Upper lobe of right lung (tissue), 1 donor: ENCODE measurements around the gene MGST2. TPM values are rescaled to one million over a fixed set of nuclear protein-coding genes. Genes with fewer than 3 reads are reported as not detected.
"Not testable (repeated sequence)": the region's sequence is repeated elsewhere in the genome, so short reads cannot be mapped to it uniquely, and the experiment has no call there.

Experiments
- ATAC-seq: fragments of 200-7000 bp; cut with Tn5 transposase; one replicate; pipeline ENCODE4 v1.9.1; 2020; ENCODE audit warnings: mild to moderate bottlenecking, moderate library complexity
- DNase-seq: peaks from one replicate; pipeline ENCODE4 v3.0.0-alpha.2; 2020
- H3K27ac ChIP-seq: fragments of 200-600 bp; one replicate; pipeline ENCODE4 v1.8.0; 2022
- H3K27me3 ChIP-seq: fragments of 200-600 bp; one replicate; pipeline ENCODE4 v1.8.0; 2022; ENCODE audit warnings: mild to moderate bottlenecking
- H3K36me3 ChIP-seq: fragments of 200-600 bp; one replicate; pipeline ENCODE4 v1.8.0; 2022
- H3K4me1 ChIP-seq: fragments of 200-600 bp; one replicate; pipeline ENCODE4 v1.8.0; 2022
- H3K4me3 ChIP-seq: fragments of 200-600 bp; one replicate; pipeline ENCODE4 v1.8.0; 2022; ENCODE audit warnings: mild to moderate bottlenecking
- H3K9me3 ChIP-seq: fragments of 200-600 bp; one replicate; pipeline ENCODE4 v1.8.0; 2022
- CTCF ChIP-seq: fragments of 200-600 bp; IDR thresholded peaks from one replicate; pipeline ENCODE4 v1.8.0; 2022; ENCODE audit warnings: antibody characterized with exemption
- intact Hi-C: fragments of 100-400 bp; cut with DNase I; formaldehyde crosslinking; loops from one replicate; pipeline ENCODE4 v1.11.0; 2022
- total RNA-seq: library from RNA; stranded (reverse); fragmentation: NEBNext Ultra II Directional; extraction: Animal tissue kit (Norgen Biotek cat#: 25700); gene quantifications from one replicate; pipeline ENCODE4 v1.2.1, GENCODE V29; 2021
- donor health status: DM: no; HTN: yes; CAD: no; lungs with severe emphysema.

MGST2 gene
- total RNA-seq, 1 donor from 2014 or later: 64.6 TPM

- H3K36me3 ChIP-seq: no peaks in the 10 kb centered on the region
- DNase-seq (no peak), ATAC-seq (no peak)
- no peaks in the 10 kb centered on the region for H3K27me3 ChIP-seq
- no peak overlapping the region for H3K4me3 ChIP-seq
- TF ChIP-seq CTCF: no peak
- no peaks in the 10 kb centered on the region for H3K9me3 ChIP-seq
- intact Hi-C loops: no loop called here
- H3K4me1 ChIP-seq: peaks cover 5% of the 10 kb centered on the region
- H3K27ac ChIP-seq: no peak overlapping the region
Observed at GRCh38 chr4:139630991-139631390, 34.6 kb upstream of the MGST2 start.

GRCh38 chr4:139631791-139632190 is 33.8 kb upstream of the MGST2 start:
- Histone ChIP-seq H3K36me3 (no peaks in the 10 kb centered on the region), H3K27me3 (no peaks in the 10 kb centered on the region), H3K4me3 (no peak overlapping the region), H3K9me3 (no peaks in the 10 kb centered on the region), H3K4me1 (peaks cover 5% of the 10 kb centered on the region), H3K27ac (no peak overlapping the region)
- ATAC-seq (no peak), DNase-seq (no peak)
- intact Hi-C loops: no loop called here
- TF ChIP-seq CTCF: no peak

- H3K27ac ChIP-seq, H3K4me3 ChIP-seq, H3K36me3 ChIP-seq, H3K27me3 ChIP-seq, H3K9me3 ChIP-seq, DNase-seq, intact Hi-C loops, H3K4me1 ChIP-seq, ATAC-seq: not testable (repeated sequence)
Observed at GRCh38 chr4:139632739-139633138, 32.9 kb upstream of the MGST2 start.

GRCh38 chr4:139633195-139633594 is 32.4 kb upstream of the MGST2 start:
- no peak for ATAC-seq
- Histone ChIP-seq H3K36me3 (no peaks in the 10 kb centered on the region), H3K4me1 (peaks cover 5% of the 10 kb centered on the region), H3K4me3 (peak overlapping the region; percentile 25), H3K9me3 (no peaks in the 10 kb centered on the region), H3K27ac (no peak overlapping the region), H3K27me3 (no peaks in the 10 kb centered on the region)
- intact Hi-C loops: no loop called here
- no peak for DNase-seq
- TF ChIP-seq CTCF: no peak

GRCh38 chr4:139633661-139634060 is 32.0 kb upstream of the MGST2 start:
- DNase-seq (no peak), ATAC-seq (peak; percentile 81)
- TF ChIP-seq CTCF: peak; percentile 58
- intact Hi-C loops: no loop called here
- Histone ChIP-seq H3K27me3 (no peaks in the 10 kb centered on the region), H3K9me3 (no peaks in the 10 kb centered on the region), H3K36me3 (no peaks in the 10 kb centered on the region), H3K4me3 (peak overlapping the region; percentile 25), H3K27ac (no peak overlapping the region), H3K4me1 (peaks cover 5% of the 10 kb centered on the region)

- no peak overlapping the region for H3K4me3 ChIP-seq
- H3K27me3 ChIP-seq: no peaks in the 10 kb centered on the region
- H3K36me3 ChIP-seq: no peaks in the 10 kb centered on the region
- TF ChIP-seq CTCF: no peak
- ATAC-seq: no peak
- no peak for DNase-seq
- no peaks in the 10 kb centered on the region for H3K9me3 ChIP-seq
- intact Hi-C loops: no loop called here
- H3K4me1 ChIP-seq: peaks cover 5% of the 10 kb centered on the region
- H3K27ac ChIP-seq: no peak overlapping the region
Observed at GRCh38 chr4:139635966-139636365, 29.7 kb upstream of the MGST2 start.

GRCh38 chr4:139638306-139638705 is 27.3 kb upstream of the MGST2 start:
- H3K9me3 ChIP-seq, intact Hi-C loops, H3K4me3 ChIP-seq, H3K36me3 ChIP-seq, H3K27me3 ChIP-seq, DNase-seq, H3K27ac ChIP-seq, H3K4me1 ChIP-seq, ATAC-seq: not testable (repeated sequence)
